Measurements from ENCODE around the gene TMEM11.
A peak's percentile ranks its signal among the peaks of the same experiment; 100 is the strongest.

The TMEM11 gene, protein sequence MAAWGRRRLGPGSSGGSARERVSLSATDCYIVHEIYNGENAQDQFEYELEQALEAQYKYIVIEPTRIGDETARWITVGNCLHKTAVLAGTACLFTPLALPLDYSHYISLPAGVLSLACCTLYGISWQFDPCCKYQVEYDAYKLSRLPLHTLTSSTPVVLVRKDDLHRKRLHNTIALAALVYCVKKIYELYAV

DNA sequence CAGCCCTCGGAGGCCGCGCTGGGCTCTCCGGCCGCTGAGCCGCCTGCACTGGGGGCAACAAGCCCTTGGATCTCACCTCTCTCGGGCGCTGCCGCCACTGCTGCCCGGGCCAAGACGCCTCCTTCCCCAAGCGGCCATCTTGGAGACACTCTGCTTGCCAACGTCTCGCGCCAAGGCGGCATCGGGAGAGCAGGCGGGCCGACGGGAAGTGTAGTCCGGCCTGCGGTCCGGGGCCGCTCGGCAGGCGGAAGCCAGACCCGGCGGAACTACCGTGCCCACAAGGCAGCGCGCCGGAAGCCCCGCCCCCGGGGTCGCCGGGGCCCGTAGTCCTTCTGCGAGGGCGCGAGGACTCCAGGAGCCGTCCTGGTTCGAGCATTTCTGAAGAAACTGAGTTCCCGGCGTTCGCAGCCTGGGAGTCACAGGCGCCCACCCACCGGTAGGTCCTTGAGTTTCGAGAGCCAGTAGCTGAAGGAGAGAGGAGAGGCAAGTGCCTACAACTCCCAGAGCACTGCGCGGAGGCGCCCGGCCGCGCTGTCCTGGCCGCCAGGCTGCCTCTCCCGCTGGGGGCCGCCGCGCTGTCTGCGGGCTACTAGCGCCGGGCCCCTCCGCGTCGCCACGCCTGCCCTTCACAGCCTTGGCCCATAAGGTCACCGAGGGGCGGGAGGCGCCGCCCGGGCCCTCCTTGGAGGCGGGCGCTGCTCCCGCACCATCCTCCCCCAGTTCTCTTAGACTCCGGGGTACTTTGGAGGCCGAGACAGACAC lies at the start of gene TMEM11:
TMEM11 (minus strand) TSS at position 147 of the 762 bp plus-strand sequence; CDS start at position 138, 9 bp downstream.
- peak; percentile 80 to 94 (median 89) for DNase-seq (ENCODE audit: low read depth in 4 of 4, low spot score in 1 of 4)

DNA sequence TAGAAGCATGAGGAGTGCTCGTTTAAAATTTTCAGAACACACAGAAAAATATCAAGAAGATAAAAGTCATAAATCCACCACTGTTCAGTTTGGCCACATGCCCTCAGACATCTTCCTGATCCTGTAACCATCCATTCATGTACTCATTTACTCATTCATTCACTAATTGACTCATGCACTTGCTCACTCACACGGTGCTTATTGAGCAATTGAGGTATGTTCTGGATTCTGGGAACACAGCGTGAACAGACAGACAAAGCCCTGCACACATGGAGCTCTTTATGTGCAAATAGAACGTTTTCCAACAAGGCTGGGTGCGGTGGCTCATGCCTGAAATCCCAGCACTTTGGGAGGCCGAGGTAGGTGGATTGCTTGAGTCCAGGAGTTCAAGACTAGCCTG lies 49.4 kb upstream of the TMEM11 start:
- no peak for DNase-seq (ENCODE audit: low read depth in 4 of 4, low spot score in 1 of 4)

DNA sequence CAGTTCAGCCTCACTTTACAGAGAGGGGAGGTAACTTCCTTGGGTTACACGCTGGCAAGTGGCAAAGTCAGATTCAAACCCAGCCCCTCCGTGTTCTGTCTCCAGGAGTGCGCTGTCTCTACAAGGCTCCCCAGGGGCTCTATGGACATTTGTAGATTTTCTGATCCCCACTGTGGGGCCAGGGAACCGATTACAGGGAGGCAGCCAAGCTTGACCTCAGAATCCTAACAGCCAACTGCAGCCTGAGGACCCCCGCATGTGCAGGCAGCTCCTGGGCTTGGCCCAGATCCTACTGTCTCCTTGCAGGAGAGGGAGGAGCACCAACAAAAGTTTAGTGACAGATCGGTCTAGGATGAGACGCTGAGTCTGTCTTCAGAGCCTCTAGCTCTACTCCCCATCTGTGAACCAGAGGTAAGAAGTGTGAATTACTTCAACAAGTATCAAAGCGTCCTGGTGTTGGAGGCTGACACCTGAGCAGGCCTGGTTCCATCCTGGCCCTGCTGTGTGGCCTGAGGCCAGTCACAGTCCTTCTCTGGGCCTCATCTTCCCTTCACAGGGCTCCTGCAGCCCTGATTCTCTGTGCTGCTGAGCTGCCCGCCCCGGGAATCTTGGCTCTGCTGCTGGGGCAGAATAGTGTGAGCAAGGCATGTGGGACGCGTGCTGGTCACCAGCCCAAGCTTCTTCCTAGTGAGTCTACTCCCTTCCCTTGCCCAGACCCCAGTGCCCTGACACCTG lies 48.5 kb upstream of the TMEM11 start:
- DNase-seq (ENCODE audit: low read depth in 4 of 4, low spot score in 1 of 4): no peak

DNA sequence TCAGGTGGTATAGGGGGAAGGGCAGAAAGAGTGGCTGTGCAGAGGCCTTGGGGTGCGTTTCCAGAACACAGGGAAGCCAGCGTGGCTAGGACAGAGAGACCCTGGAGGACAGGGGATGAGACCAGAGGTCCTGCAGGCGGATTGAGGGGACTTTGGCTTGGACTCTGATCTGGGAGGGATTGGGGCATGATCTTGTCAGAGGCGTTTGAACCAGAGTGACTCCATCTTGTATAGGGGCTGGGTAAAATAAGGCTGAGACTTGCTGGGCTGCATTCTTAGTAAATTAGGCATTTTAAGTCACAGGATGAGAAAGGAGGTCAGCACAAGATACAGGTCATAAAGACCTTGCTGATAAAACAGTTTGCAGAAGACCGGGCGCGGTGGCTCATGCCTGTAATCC lies 44.6 kb upstream of the TMEM11 start:
- no peak for DNase-seq (ENCODE audit: low read depth in 4 of 4, low spot score in 1 of 4)

DNA sequence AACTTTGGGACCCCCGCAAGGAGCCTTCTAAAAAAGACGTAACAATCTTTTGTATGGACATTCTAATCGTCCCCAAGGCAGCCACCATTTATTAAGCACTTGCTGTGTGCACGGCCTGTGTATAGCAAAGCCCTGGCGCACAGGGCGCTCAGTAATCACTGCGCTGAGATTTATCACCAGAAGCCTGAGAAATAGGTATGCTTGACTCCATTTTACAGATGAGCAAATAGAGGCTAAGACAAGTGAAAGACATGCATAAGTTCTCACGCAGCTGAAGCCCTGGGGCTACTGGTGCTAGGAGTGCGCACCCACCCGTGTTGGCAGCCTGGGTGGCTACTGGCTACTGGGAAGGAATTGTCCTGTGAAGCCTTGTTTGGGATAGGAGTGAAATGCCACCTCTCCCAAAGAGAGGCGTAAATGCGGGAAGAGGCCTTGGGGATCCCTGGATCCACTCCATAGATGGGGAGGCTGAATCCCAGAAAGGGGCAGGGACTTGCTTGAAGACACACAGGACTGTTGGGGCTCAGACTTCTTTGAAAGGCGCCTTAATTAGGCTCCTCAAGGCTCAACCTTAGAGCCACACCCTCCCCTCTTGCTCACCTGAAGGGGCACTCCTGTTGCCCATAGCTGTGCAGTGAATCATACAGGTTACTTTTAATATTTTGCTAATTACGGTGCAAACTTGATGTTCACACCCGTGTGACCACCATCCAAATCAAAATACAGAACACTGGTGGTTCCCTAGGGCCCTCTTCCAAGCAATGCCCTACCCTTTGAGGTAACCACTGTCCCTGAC lies 39.9 kb upstream of the TMEM11 start:
- DNase-seq (ENCODE audit: low read depth in 4 of 4, low spot score in 1 of 4): no peak

DNA sequence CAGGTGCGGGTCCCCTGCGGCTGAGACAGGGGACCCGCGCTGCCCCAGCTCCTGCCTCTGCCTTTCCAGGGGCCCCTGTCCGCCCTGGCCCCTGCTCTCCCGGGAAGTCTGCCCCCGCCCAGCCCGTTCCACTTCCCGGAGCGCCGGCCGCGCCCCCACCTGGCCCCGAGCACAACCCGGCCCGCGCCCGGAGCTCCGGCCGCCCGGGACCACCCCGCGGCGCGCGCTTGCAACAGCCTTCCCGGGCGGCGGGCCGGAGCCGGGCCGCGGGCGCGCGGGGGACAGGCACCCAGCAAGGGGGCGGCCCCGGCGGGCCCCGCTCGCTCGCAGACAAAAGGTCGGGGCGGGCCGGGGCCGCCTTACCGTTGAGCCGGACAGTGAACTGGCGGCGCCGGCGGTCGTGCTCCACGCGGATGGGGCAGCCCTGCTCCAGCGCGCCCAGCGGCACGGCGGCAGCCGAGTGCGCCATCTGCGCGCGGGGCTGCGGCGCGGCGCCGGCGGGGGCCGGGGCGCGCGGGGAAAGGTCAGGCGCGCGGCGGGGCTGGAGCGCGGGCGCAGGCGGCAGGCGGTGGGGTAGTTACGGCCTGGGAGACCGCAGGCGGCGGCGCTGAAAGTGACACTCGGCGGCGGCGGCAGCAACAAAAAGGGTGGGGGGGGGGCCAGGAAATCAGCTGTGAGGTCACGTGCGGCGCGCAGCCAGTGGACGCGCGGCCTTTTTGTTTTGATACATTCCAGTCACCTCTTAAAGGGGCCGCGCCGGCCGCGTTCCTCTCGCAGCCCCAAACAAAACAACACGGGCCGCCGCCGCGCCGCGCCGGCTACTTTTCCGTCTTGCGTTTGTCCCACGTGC lies 39.1 kb upstream of the TMEM11 start, which contains the start of gene NATD1:
NATD1 (minus strand) TSS at position 615 of the 850 bp plus-strand sequence; CDS start at position 469, 146 bp downstream.
- DNase-seq (ENCODE audit: low read depth in 4 of 4, low spot score in 1 of 4): peak; percentile 46 to 67 (median 58)

DNA sequence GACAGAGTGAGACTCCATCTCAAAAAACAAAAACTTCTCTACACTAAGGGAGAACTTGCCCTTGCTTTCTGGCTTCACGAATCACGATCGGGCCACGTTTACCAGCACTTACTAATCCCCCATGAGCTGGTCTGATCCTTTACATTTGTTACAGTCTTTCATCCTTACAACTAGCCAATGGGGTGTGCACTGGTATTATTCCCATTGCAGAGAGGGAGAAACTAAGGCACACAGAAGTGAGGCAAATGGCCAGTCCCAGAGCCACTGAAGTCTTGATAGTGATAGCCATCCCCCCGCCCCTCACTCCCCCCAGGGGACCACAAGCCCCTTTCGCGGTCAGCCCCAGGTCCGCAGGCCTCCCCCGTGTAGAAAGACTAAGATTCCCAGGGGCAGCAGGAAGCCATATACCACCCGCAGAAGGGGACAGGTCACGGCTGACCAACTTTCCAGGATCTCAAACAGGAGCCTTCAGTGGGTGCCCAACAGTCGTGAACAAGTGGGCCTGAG lies 38.4 kb upstream of the TMEM11 start:
- no peak for DNase-seq (ENCODE audit: low read depth in 4 of 4, low spot score in 1 of 4)

DNA sequence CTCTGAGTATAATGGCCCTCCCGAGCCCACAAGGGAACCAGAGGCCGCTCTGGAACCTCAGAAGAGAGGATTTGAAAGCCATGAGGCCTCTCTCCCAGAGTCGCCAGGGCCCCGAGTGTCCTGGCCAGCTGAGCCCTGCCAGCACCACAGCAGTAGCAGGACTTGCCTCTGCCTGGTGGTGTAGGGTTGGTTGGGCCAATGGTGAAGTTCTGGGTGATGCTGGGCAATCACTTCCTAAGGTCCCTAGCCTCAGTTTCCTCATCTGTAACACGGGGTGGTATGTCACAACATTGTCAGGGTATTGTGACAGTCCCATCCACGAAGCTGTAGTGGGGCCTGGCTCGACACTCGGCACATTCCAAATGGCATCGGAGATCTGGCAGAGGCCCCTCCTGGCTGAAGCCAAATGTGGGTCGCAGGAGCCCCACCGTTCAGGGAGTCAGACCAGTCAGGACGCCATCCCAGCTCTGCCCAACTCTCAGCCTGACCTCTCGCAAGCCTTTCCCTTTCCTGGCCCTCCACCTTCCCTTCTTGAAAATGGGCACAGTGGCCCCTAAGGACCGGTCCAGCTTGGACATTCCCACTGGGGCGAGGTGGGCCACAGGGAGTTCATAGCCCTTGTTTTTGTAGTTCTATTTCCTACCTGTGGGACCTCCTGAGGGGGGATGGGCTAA lies 37.5 kb upstream of the TMEM11 start:
- no peak for DNase-seq (ENCODE audit: low read depth in 4 of 4, low spot score in 1 of 4)

DNA sequence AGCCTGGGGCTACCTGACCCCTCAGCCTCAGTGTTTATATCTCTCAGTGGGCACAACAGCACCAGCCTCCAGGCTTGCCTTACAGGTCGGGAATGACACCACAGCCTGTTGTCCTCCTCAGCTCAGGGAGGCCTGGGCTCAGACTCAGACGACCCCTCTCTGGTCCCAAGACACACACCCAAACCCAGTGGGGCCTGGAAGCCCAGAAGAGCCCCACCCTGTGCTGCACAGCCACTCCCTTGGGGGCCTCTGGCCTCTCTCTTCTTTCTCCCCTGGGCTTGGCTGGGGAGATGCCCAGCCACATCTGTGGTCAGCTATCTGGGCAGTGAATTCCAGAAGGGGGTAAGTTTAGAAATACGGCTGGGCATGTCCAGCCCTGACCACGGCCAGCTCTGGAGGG lies 36.9 kb upstream of the TMEM11 start:
- DNase-seq (ENCODE audit: low read depth in 4 of 4, low spot score in 1 of 4): no peak

DNA sequence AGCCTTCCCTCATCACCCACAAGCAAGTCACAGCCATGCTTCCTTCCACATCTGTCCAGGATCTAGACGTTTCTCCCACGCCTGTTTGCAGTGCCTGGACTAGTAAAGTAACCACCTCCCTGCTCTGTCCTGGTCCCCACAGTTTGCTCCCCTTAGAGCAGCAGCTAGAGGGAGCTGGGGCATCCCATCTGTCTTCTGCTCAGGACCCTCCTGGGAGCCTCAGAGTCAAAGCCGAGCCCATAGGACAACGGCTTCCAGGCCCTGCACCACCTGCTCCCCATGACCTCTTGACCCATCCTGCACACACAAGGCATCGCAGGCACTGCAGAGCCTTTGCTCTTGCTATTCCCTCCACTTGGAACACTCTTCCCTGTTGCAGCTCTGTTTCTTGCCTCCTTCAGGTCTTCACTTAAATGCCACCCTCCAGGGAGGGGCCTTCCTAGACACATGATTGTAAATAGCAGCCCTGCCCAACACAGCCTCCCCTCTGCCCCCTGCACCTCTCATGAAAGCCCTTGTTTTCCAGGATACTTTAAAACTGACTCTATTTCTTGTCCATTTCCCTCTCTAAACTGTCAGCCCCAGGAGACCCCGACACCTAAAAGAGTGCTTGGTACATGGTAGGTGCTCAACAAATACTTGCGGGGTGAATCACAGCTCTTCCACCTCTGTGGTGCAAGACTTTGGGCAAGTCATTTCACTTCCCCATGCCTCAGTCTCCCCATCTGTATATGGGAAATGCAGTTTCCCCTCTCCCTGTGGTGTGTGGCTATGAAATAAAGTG lies 36.2 kb upstream of the TMEM11 start:
- no peak for DNase-seq (ENCODE audit: low read depth in 4 of 4, low spot score in 1 of 4)

DNA sequence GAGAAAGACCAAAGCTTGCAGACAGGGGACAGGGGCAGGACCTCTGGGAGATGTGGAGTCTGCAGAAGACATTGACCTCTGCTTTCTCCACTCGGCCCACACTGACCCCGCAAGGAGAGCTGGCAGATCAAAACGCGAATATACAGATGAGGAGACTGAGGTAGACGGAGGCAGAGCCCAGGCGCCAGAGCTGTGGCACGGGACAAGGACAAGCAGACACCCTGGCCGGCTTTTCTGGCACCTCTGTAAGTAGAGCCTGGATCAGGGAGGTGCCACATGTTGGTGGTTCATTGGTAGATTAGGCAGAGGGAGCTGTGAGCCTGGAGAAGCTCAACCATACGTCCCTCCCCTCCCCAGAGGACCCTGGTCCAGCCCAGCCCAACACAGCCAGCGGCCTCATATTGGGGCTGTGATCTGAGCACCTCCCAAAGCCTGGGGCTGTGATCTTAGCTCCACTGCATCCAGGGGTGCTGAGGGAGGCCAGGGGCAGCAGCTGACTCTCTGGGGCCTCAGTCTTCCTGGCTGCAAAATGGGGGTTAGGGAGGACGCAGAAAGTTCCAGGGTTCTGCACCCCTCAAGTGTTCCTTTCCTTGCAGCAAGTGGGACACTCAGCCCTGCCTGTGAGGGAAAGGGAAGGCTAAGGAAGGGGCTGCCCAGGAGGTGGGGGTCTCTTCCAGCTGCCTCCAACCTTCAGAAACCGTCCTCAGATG lies 35.3 kb upstream of the TMEM11 start:
- no peak for DNase-seq (ENCODE audit: low read depth in 4 of 4, low spot score in 1 of 4)

DNA sequence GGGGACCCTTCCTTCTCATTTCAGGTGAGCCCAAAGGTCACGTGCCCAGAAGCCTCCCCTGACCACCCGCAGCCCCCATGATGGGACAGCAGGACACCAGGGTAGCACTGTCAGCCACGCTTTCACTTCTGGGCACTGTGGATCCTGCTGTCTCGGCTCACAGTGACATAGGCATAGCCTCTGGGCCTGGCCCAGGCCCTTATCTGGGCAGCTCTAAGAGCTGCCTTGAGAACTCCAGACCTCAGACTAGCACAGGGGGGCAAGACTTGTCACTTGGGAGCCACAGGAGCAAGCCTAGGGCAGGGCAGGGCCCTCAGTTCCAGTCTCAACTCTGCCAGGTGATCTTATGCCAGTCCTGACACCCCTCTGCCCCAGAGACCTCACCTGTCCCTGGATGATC lies 34.5 kb upstream of the TMEM11 start:
- no peak for DNase-seq (ENCODE audit: low read depth in 4 of 4, low spot score in 1 of 4)

DNA sequence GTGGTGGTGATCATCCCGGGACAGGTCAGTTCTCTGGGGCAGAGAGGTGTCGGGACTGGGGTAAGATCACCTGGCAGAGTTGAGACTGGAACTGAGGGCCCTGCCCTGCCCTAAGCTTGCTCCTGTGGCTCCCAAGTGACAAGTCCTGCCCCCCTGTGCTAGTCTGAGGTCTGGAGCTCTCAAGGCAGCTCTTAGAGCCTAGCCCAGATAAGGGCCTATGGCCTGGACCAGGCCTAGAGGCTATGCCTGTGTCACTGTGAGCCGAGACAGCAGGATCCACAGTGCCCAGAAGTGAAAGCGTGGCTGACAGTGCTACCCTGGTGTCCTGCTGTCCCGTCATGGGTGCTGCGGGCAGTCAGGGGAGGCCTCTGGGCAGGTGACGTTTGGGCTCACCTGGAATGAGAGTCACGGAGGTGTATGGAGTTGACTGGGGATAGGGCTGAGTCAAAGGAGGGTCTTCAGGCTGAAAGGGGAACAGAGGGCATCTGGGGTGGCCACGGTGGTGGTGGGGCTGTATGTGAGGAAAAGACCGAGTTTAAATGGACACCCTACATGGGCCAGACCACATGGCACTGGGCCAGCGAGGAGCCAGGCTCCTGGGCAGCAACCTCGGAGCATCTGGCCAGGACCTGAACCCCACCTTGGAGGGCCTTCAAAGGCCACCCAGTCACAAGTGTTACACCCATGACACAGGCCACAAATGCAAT lies 33.7 kb upstream of the TMEM11 start:
- DNase-seq (ENCODE audit: low read depth in 4 of 4, low spot score in 1 of 4): no peak

DNA sequence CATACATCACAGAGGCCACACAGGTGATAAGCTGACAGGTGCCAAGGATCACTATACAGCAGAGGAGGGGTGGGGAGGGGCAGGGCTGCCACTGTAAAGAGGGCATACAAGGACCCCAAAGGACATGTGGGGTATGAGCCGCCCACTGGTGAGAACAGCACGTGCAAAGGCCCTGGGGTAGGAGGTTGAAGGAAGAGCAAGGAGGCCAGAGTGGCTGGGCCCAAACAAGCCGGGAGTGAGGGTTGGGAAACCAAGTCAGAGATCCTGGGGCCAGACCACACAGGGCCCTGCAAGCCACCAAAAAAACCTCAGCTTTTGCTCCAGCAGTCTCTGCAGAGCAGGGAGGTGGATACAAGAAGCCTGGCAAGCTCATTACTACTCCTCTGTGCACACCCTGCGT lies 32.7 kb upstream of the TMEM11 start:
- no peak for DNase-seq (ENCODE audit: low read depth in 4 of 4, low spot score in 1 of 4)

DNA sequence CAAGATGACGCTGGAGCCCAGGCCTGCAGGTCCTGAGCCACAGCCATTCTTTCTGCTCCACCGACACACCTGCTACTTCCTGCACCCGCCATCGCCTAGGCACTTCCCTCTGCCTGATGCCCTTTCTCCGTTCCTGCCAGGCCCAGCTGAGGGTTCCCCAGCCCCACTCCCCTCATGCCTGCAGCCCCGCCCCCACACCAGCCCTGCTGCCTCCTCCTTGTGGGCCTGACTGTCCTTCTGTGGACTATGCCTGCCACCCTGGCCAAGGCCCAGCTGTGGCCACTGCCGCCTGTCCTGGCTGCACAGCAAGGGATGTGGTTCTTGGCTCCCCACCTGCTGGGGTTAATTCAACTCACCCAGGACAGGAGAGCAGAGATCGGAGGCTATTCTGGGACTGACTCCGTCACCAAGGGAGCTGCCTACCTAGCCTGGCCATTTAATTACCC lies 31.7 kb upstream of the TMEM11 start:
- DNase-seq (ENCODE audit: low read depth in 4 of 4, low spot score in 1 of 4): no peak

DNA sequence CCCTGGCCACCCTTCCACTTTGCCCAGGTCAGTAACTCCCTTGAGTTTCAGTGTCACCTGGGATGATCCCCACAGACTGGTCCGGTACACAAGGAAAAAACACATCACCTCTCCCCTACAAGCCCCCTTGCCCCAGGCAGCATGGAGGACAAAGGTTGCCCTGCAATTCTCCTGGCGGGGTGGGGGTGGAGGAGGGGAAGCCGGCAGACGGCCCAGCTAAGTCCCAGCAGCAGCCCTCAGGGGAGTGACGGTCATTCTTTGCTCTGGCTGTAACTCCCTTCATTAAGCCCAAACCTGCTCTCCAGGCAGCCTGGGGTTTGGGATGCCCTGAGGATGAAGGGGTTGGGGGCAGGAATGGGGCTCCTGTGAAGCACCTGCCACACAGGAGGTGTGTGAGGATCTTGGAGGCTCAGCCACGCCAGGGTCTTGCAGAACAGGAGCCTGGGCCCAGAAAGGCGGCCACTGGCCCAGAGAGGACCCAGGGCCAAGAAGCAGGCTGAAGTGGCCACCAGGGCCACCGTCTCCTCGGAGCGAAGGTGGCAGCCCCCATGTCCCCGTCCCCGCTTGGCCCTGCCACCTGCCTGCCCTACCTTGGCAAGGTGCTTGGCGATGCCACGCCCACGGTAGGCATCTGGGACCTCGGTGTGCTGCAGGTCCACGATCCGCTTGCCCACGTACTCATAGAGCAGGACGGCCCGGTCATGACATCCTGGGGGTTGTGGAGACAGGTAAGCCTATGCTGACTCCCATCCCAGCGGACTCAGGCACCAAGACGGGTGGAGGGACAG lies 29.7 kb upstream of the TMEM11 start:
- DNase-seq (ENCODE audit: low read depth in 4 of 4, low spot score in 1 of 4): no peak

Measured in stimulated activated CD4-positive, alpha-beta T cell treated with anti-CD3 and anti-CD28 coated beads, Interleukin-1b, Interleukin-23, amount 100 ng/mL, for 24 hours (primary cell).